Natural killer cell (primary cell): ENCODE measurements around the gene GOLGB1. TPM values are rescaled to one million over a fixed set of nuclear protein-coding genes. Genes with fewer than 3 reads are reported as not detected.

Experiments
- ATAC-seq, 3 donors: fragments of 150-1000 bp in 2 of 3; fragments of 200-7000 bp in 1 of 3; cut with Tn5 transposase; 1 replicate in 1 of 3; 2 replicates in 2 of 3; pipeline ENCODE4 v1.10.0; 2021; ENCODE audit warnings: mild to moderate bottlenecking in 2 of 3, moderate library complexity in 2 of 3
- DNase-seq, 2 donors: peaks; one replicate each; pipeline versions ENCODE4 v3.0.0 to v3.0.0-alpha.2; 2013 to 2021; ENCODE audit warnings: mixed read lengths in 1 of 2
- H3K27ac ChIP-seq: one replicate; pipeline ENCODE4 v1.5.1; 2013; ENCODE audit warnings: mild to moderate bottlenecking, low read length
- H3K27me3 ChIP-seq: one replicate; pipeline ENCODE4 v1.6.1; 2013; ENCODE audit warnings: low read length; ENCODE audit not compliant: control insufficient read depth, insufficient read depth
- H3K36me3 ChIP-seq: one replicate; pipeline ENCODE4 v1.6.1; 2013; ENCODE audit warnings: low read length; ENCODE audit not compliant: control insufficient read depth, insufficient read depth
- H3K4me1 ChIP-seq: one replicate; pipeline ENCODE4 v1.6.1; 2013; ENCODE audit warnings: low read length; ENCODE audit not compliant: control insufficient read depth, insufficient read depth
- H3K4me3 ChIP-seq: one replicate; pipeline ENCODE4 v1.5.1; 2013; ENCODE audit warnings: low read length
- H3K9me3 ChIP-seq: one replicate; pipeline ENCODE4 v1.6.1; 2013; ENCODE audit warnings: low read length; ENCODE audit not compliant: control insufficient read depth, insufficient read depth
- H3K27ac Mint-ChIP-seq, 2 donors: one replicate each; pipeline ENCODE4 v1.8.0; 2022; ENCODE audit warnings: mild to moderate bottlenecking in 2 of 2, mixed read lengths in 2 of 2, moderate library complexity in 1 of 2
- H3K27me3 Mint-ChIP-seq, 2 donors: one replicate each; pipeline ENCODE4 v1.8.0; 2022; ENCODE audit warnings: low read depth in 2 of 2, mixed read lengths in 2 of 2
- H3K36me3 Mint-ChIP-seq: one replicate; pipeline ENCODE4 v1.8.0; 2022; ENCODE audit warnings: mixed read lengths
- H3K4me1 Mint-ChIP-seq, 2 donors: one replicate each; pipeline ENCODE4 v1.8.0; 2022; ENCODE audit warnings: mixed read lengths in 2 of 2
- H3K4me3 Mint-ChIP-seq: one replicate; pipeline ENCODE4 v1.8.0; 2022; ENCODE audit warnings: mild to moderate bottlenecking, moderate library complexity, mixed read lengths
- H3K9me3 Mint-ChIP-seq, 2 donors: one replicate each; pipeline ENCODE4 v1.8.0; 2022; ENCODE audit warnings: mixed read lengths in 2 of 2
- CTCF ChIP-seq: fragments of 200-600 bp; IDR thresholded peaks from one replicate; pipeline ENCODE4 v1.8.0; 2022; ENCODE audit warnings: antibody characterized with exemption
- WGBS: methylation state at CpG from one replicate; pipeline ENCODE4 v1.1.7; 2013; ENCODE audit warnings: missing lambda C conversion rate; ENCODE audit not compliant: insufficient coverage; 5-methylcytosine and 5-hydroxymethylcytosine counted together
- intact Hi-C: fragments of 100-400 bp; cut with micrococcal nuclease; formaldehyde crosslinking; loops from one replicate; pipeline ENCODE4 v1.14.2; 2022
- total RNA-seq, 4 donors: library from RNA; stranded (reverse); fragments of 120-200 nt in 1 of 4; gene quantifications; one replicate each; pipeline versions ENCODE4 v1.2.3 to v1.2.4, GENCODE V29; 2013 to 2022

GOLGB1 gene
- total RNA-seq, 3 donors from 2014 or later (not counting 1 experiment from before 2014, with no cell fraction given): 55.4 to 67.2 (median 61.1) TPM

- Histone ChIP-seq H3K27ac (peak overlapping the region; percentile 94), H3K4me3 (peak overlapping the region; percentile 77), H3K27me3 (no peaks in the 10 kb centered on the region), H3K9me3 (no peaks in the 10 kb centered on the region), H3K4me1 (peaks cover 45% of the 10 kb centered on the region), H3K36me3 (peaks cover 42% of the 10 kb centered on the region)
- WGBS: 78% methylated on average over 3 of the region's 3 CpGs
- peak overlapping the region; percentile 97 to 99 for H3K27ac Mint-ChIP-seq
- no peak for TF ChIP-seq CTCF
- peak overlapping the region; percentile 96 for H3K4me3 Mint-ChIP-seq
- intact Hi-C loops: no loop called here
- peak in 1 of 2 donors; percentile 6 for DNase-seq
- no peaks in the 10 kb centered on the region for H3K9me3 Mint-ChIP-seq
- peaks cover 61 to 62% of the 10 kb centered on the region in 2 donors for H3K4me1 Mint-ChIP-seq
- peaks cover 22% of the 10 kb centered on the region for H3K36me3 Mint-ChIP-seq
- no peak for ATAC-seq
- no peaks in the 10 kb centered on the region for H3K27me3 Mint-ChIP-seq
Observed at GRCh38 chr3:121659586-121659985, 90.0 kb downstream of the GOLGB1 start.

- H3K4me3 Mint-ChIP-seq: peak overlapping the region; percentile 96
- no peak for TF ChIP-seq CTCF
- intact Hi-C loops: no loop called here
- Histone ChIP-seq H3K4me3 (peak overlapping the region; percentile 77), H3K27me3 (no peaks in the 10 kb centered on the region), H3K36me3 (peaks cover 35% of the 10 kb centered on the region), H3K4me1 (peaks cover 47% of the 10 kb centered on the region), H3K9me3 (no peaks in the 10 kb centered on the region), H3K27ac (peak overlapping the region; percentile 94)
- peaks cover 15% of the 10 kb centered on the region for H3K36me3 Mint-ChIP-seq
- no peaks in the 10 kb centered on the region for H3K9me3 Mint-ChIP-seq
- DNase-seq (peak in 1 of 2 donors; percentile 11), ATAC-seq (no peak)
- peaks cover 68 to 69% of the 10 kb centered on the region in 2 donors for H3K4me1 Mint-ChIP-seq
- no peaks in the 10 kb centered on the region for H3K27me3 Mint-ChIP-seq
- peak overlapping the region; percentile 97 to 99 for H3K27ac Mint-ChIP-seq
- 98% methylated on average over 5 of the region's 6 CpGs for WGBS
Observed at GRCh38 chr3:121658716-121659435, 90.7 kb downstream of the GOLGB1 start.

GRCh38 chr3:121654493-121655385 lies 94.8 kb downstream of the GOLGB1 start:
- intact Hi-C loops: no loop called here
- H3K27me3 Mint-ChIP-seq: no peaks in the 10 kb centered on the region
- Histone ChIP-seq H3K27ac (peak overlapping the region; percentile 74), H3K4me1 (peaks cover 39% of the 10 kb centered on the region), H3K4me3 (no peak overlapping the region), H3K27me3 (no peaks in the 10 kb centered on the region), H3K36me3 (peaks cover 69% of the 10 kb centered on the region), H3K9me3 (no peaks in the 10 kb centered on the region)
- ATAC-seq (peak; percentile 67 to 71 (median 70)), DNase-seq (peak in 1 of 2 donors; percentile 47)
- H3K27ac Mint-ChIP-seq: peak overlapping the region; percentile 88 to 91
- TF ChIP-seq CTCF: no peak
- peak overlapping the region; percentile 61 for H3K4me3 Mint-ChIP-seq
- peaks cover 15% of the 10 kb centered on the region for H3K36me3 Mint-ChIP-seq
- H3K4me1 Mint-ChIP-seq: peaks cover 66 to 68% of the 10 kb centered on the region in 2 donors
- WGBS: 80% methylated on average over 4 of the region's 6 CpGs
- no peaks in the 10 kb centered on the region for H3K9me3 Mint-ChIP-seq
